ENCODE measurements around the gene IMPDH2.

The IMPDH2 gene

DNA sequence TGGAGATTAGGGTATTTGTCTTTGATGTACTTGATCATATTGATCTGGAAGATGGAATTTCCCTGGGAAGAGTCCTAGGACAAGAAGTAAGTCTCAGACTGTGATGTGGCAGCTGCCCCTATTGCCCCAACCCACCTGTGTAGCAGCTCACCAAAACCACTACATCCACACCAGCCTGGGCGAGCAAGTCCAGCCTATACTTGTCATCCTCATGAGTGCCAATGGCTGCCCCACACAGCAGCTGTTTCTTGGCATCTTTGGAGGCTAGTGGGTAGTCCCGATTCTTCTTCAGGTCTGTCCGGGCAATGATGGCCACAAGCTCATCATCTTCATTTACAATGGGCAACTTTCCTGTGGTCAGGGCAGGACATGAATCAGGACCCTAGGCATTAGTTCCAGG, 2.7 kb downstream of the IMPDH2 start (continued):
- TF ChIP-seq, protein P1, sequence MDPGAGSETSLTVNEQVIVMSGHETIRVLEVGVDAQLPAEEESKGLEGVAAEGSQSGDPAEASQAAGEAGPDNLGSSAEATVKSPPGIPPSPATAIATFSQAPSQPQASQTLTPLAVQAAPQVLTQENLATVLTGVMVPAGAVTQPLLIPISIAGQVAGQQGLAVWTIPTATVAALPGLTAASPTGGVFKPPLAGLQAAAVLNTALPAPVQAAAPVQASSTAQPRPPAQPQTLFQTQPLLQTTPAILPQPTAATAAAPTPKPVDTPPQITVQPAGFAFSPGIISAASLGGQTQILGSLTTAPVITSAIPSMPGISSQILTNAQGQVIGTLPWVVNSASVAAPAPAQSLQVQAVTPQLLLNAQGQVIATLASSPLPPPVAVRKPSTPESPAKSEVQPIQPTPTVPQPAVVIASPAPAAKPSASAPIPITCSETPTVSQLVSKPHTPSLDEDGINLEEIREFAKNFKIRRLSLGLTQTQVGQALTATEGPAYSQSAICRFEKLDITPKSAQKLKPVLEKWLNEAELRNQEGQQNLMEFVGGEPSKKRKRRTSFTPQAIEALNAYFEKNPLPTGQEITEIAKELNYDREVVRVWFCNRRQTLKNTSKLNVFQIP (CRISPR knock-in tag; IDR thresholded peaks at IDR 0.05; ENCODE audit: borderline replicate concordance, low read depth) = no peak
- no peak for TF ChIP-seq ZFP3 (CRISPR knock-in tag; IDR thresholded peaks at IDR 0.05)
- TF ChIP-seq, protein P2, sequence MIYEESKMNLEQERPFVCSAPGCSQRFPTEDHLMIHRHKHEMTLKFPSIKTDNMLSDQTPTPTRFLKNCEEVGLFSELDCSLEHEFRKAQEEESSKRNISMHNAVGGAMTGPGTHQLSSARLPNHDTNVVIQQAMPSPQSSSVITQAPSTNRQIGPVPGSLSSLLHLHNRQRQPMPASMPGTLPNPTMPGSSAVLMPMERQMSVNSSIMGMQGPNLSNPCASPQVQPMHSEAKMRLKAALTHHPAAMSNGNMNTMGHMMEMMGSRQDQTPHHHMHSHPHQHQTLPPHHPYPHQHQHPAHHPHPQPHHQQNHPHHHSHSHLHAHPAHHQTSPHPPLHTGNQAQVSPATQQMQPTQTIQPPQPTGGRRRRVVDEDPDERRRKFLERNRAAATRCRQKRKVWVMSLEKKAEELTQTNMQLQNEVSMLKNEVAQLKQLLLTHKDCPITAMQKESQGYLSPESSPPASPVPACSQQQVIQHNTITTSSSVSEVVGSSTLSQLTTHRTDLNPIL (CRISPR knock-in tag; IDR thresholded peaks at IDR 0.05; ENCODE audit: low read depth) = no peak

DNA sequence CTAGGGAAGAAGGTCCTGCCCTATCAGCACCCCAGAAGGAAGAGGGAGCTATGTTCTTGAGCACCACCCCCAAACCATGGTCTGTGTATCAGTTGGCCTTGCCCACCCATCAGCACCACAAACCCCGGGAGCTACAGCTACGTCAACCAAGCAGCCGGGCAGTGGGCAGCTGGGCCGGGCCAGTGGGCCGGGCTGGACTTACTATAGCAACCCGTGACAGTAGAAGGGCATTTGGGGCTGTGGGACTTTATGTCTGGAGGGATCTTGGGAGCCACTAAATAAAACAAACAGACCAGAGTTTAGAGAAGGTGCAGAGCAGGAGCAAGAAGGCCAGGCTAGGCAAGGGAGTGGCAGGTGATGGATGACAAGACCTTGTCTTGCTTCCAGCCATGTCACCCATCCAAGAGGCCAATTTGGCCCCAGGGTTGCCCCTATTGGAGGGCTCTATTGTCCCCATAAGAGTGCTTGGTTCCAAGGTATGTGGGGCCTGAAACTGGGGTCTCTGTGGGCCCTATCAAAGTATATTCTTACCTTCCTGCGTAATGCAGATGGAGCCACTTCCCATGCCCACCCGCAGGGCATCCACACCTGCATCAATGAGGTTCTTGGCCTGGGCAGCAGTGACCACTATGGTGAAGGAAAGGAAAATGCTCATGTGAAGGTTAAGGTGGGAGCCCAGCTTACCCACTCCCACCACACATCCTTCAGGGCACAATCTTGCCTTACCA, 3.2 kb downstream of the IMPDH2 start:
- ATAC-seq = no peak
- TF ChIP-seq ZFP30 (CRISPR knock-in tag; IDR thresholded peaks at IDR 0.05) = no peak
- TF ChIP-seq PPARA (CRISPR knock-in tag; IDR thresholded peaks at IDR 0.05; ENCODE audit: borderline replicate concordance) = no peak
- TF ChIP-seq TCF4 (CRISPR knock-in tag; IDR thresholded peaks at IDR 0.05; ENCODE audit: borderline replicate concordance) = no peak
- TF ChIP-seq BACH2 (CRISPR knock-in tag; IDR thresholded peaks at IDR 0.05; ENCODE audit: borderline replicate concordance) = no peak

DNA sequence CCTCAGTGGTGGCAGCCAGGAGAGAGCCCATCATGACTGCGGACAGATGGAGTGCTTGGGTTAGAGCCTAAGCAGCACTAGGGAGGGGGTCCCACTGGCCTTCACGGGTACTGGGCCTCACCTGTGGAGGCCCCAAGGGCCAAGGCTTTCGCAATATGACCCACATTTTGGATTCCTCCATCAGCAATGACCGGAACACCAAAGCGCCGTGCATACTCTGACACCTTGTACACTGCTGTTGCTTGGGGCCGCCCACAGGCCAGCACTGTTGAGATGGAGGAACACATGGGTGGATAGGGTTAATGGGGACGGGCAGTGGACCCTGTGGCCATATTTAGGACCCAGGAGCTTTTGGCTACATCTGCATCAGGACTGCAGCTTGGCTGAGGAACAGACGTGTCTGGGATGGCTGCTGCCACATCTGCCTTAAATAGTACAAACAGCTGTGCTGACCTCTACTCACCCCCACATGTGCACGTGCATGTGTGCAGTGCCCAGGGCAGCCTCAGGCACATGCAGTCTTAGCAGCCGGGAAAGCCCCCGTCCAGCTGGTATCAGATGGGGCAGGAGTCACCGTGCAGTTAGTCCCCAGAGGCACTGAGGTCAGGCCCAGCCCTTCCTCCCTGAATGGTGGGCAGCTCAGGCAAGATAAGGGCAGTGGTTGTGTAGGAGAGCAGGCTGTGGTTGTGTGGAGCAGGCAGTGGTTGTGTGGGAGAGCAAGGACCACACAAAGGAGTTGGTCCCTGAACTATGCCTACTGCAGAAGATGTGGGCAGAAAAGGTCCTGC, 4.0 kb downstream of the IMPDH2 start:
- ATAC-seq = no peak
- TF ChIP-seq ARNTL (CRISPR knock-in tag; IDR thresholded peaks at IDR 0.05; ENCODE audit: borderline replicate concordance, low read depth) (no peak), RARB (CRISPR knock-in tag; IDR thresholded peaks at IDR 0.05) (no peak), CSDC2 (CRISPR knock-in tag; IDR thresholded peaks at IDR 0.05) (no peak), TOX (CRISPR knock-in tag; IDR thresholded peaks at IDR 0.05; ENCODE audit: borderline replicate concordance) (no peak), GLIS3 (CRISPR knock-in tag; IDR thresholded peaks at IDR 0.05) (no peak), OSR1 (CRISPR knock-in tag; IDR thresholded peaks at IDR 0.05) (no peak), ZFP30 (CRISPR knock-in tag; IDR thresholded peaks at IDR 0.05) (no peak), ZC3H10 (CRISPR knock-in tag; IDR thresholded peaks at IDR 0.05) (no peak), ISL1 (CRISPR knock-in tag; IDR thresholded peaks at IDR 0.05) (no peak), ESRRG (CRISPR knock-in tag; IDR thresholded peaks at IDR 0.05) (no peak), BACH2 (CRISPR knock-in tag; IDR thresholded peaks at IDR 0.05; ENCODE audit: borderline replicate concordance) (no peak), ZFP3 (CRISPR knock-in tag; IDR thresholded peaks at IDR 0.05) (no peak)
- TF ChIP-seq, protein P2 (CRISPR knock-in tag; IDR thresholded peaks at IDR 0.05; ENCODE audit: low read depth) = no peak
- TF ChIP-seq, protein P3, sequence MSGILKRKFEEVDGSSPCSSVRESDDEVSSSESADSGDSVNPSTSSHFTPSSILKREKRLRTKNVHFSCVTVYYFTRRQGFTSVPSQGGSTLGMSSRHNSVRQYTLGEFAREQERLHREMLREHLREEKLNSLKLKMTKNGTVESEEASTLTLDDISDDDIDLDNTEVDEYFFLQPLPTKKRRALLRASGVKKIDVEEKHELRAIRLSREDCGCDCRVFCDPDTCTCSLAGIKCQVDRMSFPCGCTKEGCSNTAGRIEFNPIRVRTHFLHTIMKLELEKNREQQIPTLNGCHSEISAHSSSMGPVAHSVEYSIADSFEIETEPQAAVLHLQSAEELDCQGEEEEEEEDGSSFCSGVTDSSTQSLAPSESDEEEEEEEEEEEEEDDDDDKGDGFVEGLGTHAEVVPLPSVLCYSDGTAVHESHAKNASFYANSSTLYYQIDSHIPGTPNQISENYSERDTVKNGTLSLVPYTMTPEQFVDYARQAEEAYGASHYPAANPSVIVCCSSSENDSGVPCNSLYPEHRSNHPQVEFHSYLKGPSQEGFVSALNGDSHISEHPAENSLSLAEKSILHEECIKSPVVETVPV (CRISPR knock-in tag; IDR thresholded peaks at IDR 0.05) = no peak

DNA sequence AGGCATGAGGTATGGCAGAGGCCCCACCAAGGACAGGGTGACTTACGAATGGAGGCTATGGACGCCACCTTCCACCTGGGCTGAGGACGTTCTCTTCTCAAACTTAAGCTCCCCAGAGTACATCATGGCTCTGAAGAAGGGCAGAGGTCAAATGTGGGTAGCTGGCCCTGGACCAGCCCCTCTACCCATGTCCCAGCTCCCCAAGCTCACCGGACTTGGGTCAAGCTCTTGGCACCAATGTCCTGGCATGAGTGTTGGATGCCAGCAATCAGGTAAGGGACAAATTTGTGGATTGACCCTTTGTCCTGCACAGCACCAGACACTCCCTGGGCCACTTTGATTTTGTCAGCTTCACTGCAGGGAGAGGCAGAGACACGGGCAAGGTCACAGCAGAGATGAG, 4.7 kb downstream of the IMPDH2 start:
- TF ChIP-seq ZFP30 (CRISPR knock-in tag; IDR thresholded peaks at IDR 0.05) (no peak), ESRRG (CRISPR knock-in tag; IDR thresholded peaks at IDR 0.05) (no peak), ZNF565 (CRISPR knock-in tag; conservative IDR thresholded peaks at IDR 0.05; ENCODE audit: low read depth) (no peak), GLIS3 (CRISPR knock-in tag; IDR thresholded peaks at IDR 0.05) (no peak), ZNF8 (CRISPR knock-in tag; IDR thresholded peaks at IDR 0.05) (no peak), OSR1 (CRISPR knock-in tag; IDR thresholded peaks at IDR 0.05) (no peak), BACH2 (CRISPR knock-in tag; IDR thresholded peaks at IDR 0.05; ENCODE audit: borderline replicate concordance) (no peak), TOX (CRISPR knock-in tag; IDR thresholded peaks at IDR 0.05; ENCODE audit: borderline replicate concordance) (no peak), RARB (CRISPR knock-in tag; IDR thresholded peaks at IDR 0.05) (no peak), PPARA (CRISPR knock-in tag; IDR thresholded peaks at IDR 0.05; ENCODE audit: borderline replicate concordance) (no peak)
- TF ChIP-seq, protein P1 (CRISPR knock-in tag; IDR thresholded peaks at IDR 0.05; ENCODE audit: borderline replicate concordance, low read depth) = no peak
- TF ChIP-seq, protein P4, sequence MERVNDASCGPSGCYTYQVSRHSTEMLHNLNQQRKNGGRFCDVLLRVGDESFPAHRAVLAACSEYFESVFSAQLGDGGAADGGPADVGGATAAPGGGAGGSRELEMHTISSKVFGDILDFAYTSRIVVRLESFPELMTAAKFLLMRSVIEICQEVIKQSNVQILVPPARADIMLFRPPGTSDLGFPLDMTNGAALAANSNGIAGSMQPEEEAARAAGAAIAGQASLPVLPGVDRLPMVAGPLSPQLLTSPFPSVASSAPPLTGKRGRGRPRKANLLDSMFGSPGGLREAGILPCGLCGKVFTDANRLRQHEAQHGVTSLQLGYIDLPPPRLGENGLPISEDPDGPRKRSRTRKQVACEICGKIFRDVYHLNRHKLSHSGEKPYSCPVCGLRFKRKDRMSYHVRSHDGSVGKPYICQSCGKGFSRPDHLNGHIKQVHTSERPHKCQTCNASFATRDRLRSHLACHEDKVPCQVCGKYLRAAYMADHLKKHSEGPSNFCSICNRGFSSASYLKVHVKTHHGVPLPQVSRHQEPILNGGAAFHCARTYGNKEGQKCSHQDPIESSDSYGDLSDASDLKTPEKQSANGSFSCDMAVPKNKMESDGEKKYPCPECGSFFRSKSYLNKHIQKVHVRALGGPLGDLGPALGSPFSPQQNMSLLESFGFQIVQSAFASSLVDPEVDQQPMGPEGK (CRISPR knock-in tag; IDR thresholded peaks at IDR 0.05; ENCODE audit: borderline replicate concordance) = no peak
- TF ChIP-seq, protein P2 (CRISPR knock-in tag; IDR thresholded peaks at IDR 0.05; ENCODE audit: low read depth) = no peak

More for the DNA sequence above, 4.7 kb downstream of the IMPDH2 start:
- no peak for ATAC-seq
